ENCODE data around the gene XPO5.
"Not testable (repeated sequence)": the region's sequence is repeated elsewhere in the genome, so short reads cannot be mapped to it uniquely, and the experiment has no call there.

The XPO5 gene

GRCh38 chr6:43584892-43585570 is 9.2 kb upstream of the XPO5 start:
- peak; percentile 38 for DNase-seq

- DNase-seq = no peak
Measured at GRCh38 chr6:43582911-43583310, 7.1 kb upstream of the XPO5 start.

GRCh38 chr6:43579171-43579570 is 3.3 kb upstream of the XPO5 start:
- DNase-seq = no peak

- DNase-seq = no peak
Measured at GRCh38 chr6:43578748-43579147, 2.9 kb upstream of the XPO5 start.

GRCh38 chr6:43575105-43575771 is 600 bp downstream of the XPO5 start:
- DNase-seq = peak; percentile 4

GRCh38 chr6:43572015-43572414 is 3.8 kb downstream of the XPO5 start:
- DNase-seq = no peak

GRCh38 chr6:43570876-43571441 is 4.9 kb downstream of the XPO5 start:
- no peak for DNase-seq

GRCh38 chr6:43559328-43559727 is 16.5 kb downstream of the XPO5 start:
- DNase-seq = no peak

- not testable (repeated sequence) for DNase-seq
Measured at GRCh38 chr6:43557620-43558019, 18.2 kb downstream of the XPO5 start.

GRCh38 chr6:43547222-43547621 is 28.6 kb downstream of the XPO5 start:
- no peak for DNase-seq

- DNase-seq = no peak
Measured at GRCh38 chr6:43544461-43544860, 31.4 kb downstream of the XPO5 start.

- no peak for DNase-seq
Measured at GRCh38 chr6:43541774-43542471, 33.9 kb downstream of the XPO5 start.

- no peak for DNase-seq
Measured at GRCh38 chr6:43540507-43540906, 35.3 kb downstream of the XPO5 start.

- not testable (repeated sequence) for DNase-seq
Measured at GRCh38 chr6:43539409-43539808, 36.4 kb downstream of the XPO5 start.

GRCh38 chr6:43538986-43539385 is 36.9 kb downstream of the XPO5 start:
- DNase-seq = not testable (repeated sequence)

- DNase-seq = no peak
Measured at GRCh38 chr6:43532201-43532600, 43.6 kb downstream of the XPO5 start.

GRCh38 chr6:43524483-43524961 is 51.3 kb downstream of the XPO5 start:
- no peak for DNase-seq

GRCh38 chr6:43523284-43523683 is 52.6 kb downstream of the XPO5 start:
- DNase-seq = no peak

GRCh38 chr6:43522547-43523261 is 53.1 kb downstream of the XPO5 start:
- DNase-seq = no peak

GRCh38 chr6:43521836-43522235 is 54.0 kb downstream of the XPO5 start:
- no peak for DNase-seq

- DNase-seq = no peak
Measured at GRCh38 chr6:43520097-43520496, 55.7 kb downstream of the XPO5 start.

- DNase-seq = no peak
Measured at GRCh38 chr6:43517505-43518357, 58.1 kb downstream of the XPO5 start.
